GM12865 (cell line): ENCODE data around the gene GPC5.

Experiments
- DNase-seq: peaks from one replicate; pipeline ENCODE4 v3.0.0; 2010; ENCODE audit warnings: low read depth
- H3K4me3 ChIP-seq: 2 replicates; pipeline ENCODE4 v1.5.1; 2011; ENCODE audit warnings: mild to moderate bottlenecking, low read depth, low read length, control low read depth
- TF ChIP-seq, protein P1 (sequence below): IDR thresholded peaks from 2 replicates; pipeline ENCODE4 v1.5.1; 2011; ENCODE audit warnings: low read length, control low read depth, low read depth, inconsistent platforms; ENCODE audit not compliant: insufficient read depth; ENCODE audit errors: missing control alignments

GPC5 gene

GRCh38 chr13:92297971-92298942 is 899.8 kb downstream of the GPC5 start:
- TF ChIP-seq, protein P1, sequence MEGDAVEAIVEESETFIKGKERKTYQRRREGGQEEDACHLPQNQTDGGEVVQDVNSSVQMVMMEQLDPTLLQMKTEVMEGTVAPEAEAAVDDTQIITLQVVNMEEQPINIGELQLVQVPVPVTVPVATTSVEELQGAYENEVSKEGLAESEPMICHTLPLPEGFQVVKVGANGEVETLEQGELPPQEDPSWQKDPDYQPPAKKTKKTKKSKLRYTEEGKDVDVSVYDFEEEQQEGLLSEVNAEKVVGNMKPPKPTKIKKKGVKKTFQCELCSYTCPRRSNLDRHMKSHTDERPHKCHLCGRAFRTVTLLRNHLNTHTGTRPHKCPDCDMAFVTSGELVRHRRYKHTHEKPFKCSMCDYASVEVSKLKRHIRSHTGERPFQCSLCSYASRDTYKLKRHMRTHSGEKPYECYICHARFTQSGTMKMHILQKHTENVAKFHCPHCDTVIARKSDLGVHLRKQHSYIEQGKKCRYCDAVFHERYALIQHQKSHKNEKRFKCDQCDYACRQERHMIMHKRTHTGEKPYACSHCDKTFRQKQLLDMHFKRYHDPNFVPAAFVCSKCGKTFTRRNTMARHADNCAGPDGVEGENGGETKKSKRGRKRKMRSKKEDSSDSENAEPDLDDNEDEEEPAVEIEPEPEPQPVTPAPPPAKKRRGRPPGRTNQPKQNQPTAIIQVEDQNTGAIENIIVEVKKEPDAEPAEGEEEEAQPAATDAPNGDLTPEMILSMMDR = no peak
- H3K4me3 ChIP-seq = no peak overlapping the region
- no peak for DNase-seq

- TF ChIP-seq, protein P1 = no peak
- no peak for DNase-seq
- H3K4me3 ChIP-seq = no peak overlapping the region
These were observed 902.2 kb downstream of the GPC5 start for GRCh38 chr13:92300651-92301050.

DNA sequence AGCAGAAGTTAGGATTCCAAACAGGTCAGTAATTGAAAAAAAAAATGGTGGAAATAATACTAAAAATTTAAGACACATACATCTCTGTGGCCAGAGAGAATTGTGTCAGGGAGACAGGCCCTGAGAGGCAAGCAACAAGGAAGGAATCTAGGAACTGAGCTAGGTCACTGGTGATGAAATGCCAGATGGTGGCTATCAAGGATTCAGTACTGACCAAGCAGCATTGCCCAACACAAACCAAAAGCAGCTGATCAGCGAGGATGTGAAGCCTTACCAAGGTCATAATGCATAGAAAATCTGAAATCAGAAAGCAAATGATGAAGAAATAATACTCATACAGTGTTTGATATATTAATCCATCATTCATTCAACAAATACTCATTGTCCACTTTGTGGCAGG is 905.0 kb downstream of the GPC5 start:
- DNase-seq = no peak
- TF ChIP-seq, protein P1 = no peak

DNA sequence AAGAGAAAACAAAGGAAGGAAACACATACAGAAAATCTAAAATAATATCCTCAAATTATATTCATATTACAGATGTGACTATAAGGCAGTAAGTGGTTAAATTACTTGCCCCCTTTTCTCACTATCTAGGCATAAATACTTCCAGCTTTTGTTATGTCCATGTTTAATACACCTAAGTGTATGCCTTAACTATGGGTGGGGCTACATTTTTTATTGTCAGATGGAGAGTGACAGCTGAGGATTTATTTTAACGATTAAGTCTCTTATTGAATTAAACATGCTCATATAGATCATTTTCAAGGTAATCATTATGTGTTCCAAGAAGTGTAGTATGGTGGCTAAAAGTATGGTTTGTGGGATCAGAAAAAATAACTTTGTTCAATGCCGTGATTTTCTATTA is 909.3 kb downstream of the GPC5 start:
- DNase-seq = no peak
- no peak overlapping the region for H3K4me3 ChIP-seq
- TF ChIP-seq, protein P1 = no peak

More for the DNA sequence above, 905.0 kb downstream of the GPC5 start:
- H3K4me3 ChIP-seq = no peak overlapping the region

DNA sequence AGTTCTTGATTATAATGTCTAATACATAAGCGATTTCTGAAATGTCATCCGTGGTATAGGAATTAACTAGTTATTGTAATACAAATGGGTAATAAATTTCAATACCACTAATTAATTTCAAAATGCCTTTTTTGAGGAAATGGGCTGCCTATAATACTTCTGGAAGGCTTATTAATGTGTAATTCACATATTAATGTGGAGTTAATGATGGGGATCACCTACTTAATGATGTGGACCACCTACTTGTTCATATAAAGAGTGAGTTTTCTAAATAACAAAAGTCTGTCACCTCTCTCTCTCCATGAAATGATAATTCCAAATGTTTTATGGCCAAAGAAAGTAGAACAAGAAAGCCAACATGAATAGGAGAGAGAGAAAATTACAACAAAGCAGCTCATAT is 914.4 kb downstream of the GPC5 start:
- H3K4me3 ChIP-seq = no peak overlapping the region
- TF ChIP-seq, protein P1 = no peak
- no peak for DNase-seq

DNA sequence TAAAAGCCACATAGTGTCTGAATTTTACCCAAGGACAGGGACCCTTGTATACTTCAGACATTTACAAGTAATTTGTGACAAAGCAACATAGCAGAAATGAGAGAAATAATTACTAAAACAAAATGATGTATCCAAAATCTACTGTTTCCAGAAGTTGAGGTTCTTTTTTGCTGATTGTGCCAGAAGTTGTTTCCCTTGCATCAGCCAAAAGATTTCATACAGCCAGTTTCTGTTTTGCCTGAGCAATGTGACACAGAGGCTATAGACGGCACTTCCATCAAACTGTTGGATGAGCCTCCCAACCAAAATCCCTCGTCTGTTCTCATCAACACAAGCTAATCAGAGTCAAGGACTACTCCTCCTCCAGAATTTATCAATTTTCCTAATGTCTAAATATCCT is 915.0 kb downstream of the GPC5 start:
- no peak for DNase-seq
- no peak overlapping the region for H3K4me3 ChIP-seq
- TF ChIP-seq, protein P1 = no peak
